Hepatocyte (in vitro differentiated cells): ENCODE data around the gene SYNGR4.

Source experiments
- EZH2 ChIP-seq: fragments of 200-600 bp; sonication (generic); IDR thresholded peaks from 2 replicates; pipeline ENCODE4 v1.6.1; 2016; ENCODE audit warnings: antibody characterized with exemption, mild to moderate bottlenecking, borderline replicate concordance
- EZH2phosphoT487 ChIP-seq: fragments of 200-600 bp; sonication (generic); IDR thresholded peaks from one replicate; pipeline ENCODE4 v1.6.1; 2018; ENCODE audit warnings: antibody characterized with exemption, mild to moderate bottlenecking, low read depth, moderate library complexity; ENCODE audit not compliant: unreplicated experiment, severe bottlenecking
- TF ChIP-seq, protein P1 (sequence below): fragments of 200-600 bp; sonication (generic); IDR thresholded peaks from 2 replicates; pipeline ENCODE4 v1.5.1; 2016; ENCODE audit warnings: antibody characterized with exemption, mild to moderate bottlenecking; ENCODE audit not compliant: poor library complexity

DNA sequence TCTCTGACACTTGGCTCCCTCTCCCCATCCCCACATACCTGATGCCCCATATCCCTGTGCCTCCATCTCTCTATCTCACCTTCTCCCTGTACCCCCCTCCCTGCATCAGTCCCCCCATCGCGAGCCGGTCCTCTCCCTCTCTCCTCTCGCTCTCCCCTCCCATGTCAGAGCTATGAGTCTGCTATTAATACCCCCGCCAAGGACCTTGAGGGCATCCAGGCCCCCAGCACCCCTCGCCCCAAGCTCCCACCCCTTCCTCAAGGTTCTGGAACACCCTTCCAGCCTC, 30.9 kb downstream of the SYNGR4 start:
- TF ChIP-seq, protein P1, sequence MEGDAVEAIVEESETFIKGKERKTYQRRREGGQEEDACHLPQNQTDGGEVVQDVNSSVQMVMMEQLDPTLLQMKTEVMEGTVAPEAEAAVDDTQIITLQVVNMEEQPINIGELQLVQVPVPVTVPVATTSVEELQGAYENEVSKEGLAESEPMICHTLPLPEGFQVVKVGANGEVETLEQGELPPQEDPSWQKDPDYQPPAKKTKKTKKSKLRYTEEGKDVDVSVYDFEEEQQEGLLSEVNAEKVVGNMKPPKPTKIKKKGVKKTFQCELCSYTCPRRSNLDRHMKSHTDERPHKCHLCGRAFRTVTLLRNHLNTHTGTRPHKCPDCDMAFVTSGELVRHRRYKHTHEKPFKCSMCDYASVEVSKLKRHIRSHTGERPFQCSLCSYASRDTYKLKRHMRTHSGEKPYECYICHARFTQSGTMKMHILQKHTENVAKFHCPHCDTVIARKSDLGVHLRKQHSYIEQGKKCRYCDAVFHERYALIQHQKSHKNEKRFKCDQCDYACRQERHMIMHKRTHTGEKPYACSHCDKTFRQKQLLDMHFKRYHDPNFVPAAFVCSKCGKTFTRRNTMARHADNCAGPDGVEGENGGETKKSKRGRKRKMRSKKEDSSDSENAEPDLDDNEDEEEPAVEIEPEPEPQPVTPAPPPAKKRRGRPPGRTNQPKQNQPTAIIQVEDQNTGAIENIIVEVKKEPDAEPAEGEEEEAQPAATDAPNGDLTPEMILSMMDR, result no peak
- no peak for TF ChIP-seq EZH2phosphoT487
- no peak for TF ChIP-seq EZH2
